Neural progenitor cell (in vitro differentiated cells): ENCODE results near the gene COL11A2. TPM values are rescaled to one million over a fixed set of nuclear protein-coding genes. Genes with fewer than 3 reads are reported as not detected.
A peak's percentile ranks its signal among the peaks of the same experiment; 100 is the strongest.

ENCODE experiments used
- DNase-seq: peaks from one replicate; pipeline ENCODE4 v3.0.0-alpha.2; 2016; ENCODE audit warnings: low spot score
- H2AFZ ChIP-seq: fragments of 200-600 bp; sonication (generic); replicated peaks from 2 replicates; pipeline ENCODE4 v1.6.1; 2016; ENCODE audit warnings: antibody characterized with exemption
- H3F3A ChIP-seq: fragments of 200-600 bp; sonication (generic); 2 replicates; pipeline ENCODE4 v1.6.1; 2016; ENCODE audit warnings: antibody characterized with exemption, low read depth
- H3K27ac ChIP-seq: fragments of 200-600 bp; sonication (generic); 2 replicates; pipeline ENCODE4 v1.5.1; 2016; ENCODE audit warnings: mild to moderate bottlenecking
- H3K27me3 ChIP-seq: fragments of 200-600 bp; sonication (generic); 2 replicates; pipeline ENCODE4 v1.6.1; 2016; ENCODE audit warnings: mild to moderate bottlenecking, moderate library complexity
- H3K36me3 ChIP-seq: fragments of 200-600 bp; sonication (generic); 2 replicates; pipeline ENCODE4 v1.5.1; 2016
- H3K4me1 ChIP-seq: fragments of 200-600 bp; sonication (generic); 2 replicates; pipeline ENCODE4 v1.6.1; 2016; ENCODE audit warnings: mixed run types
- H3K4me2 ChIP-seq: fragments of 200-600 bp; sonication (generic); 2 replicates; pipeline ENCODE4 v1.6.1; 2016
- H3K4me3 ChIP-seq: fragments of 200-600 bp; sonication (generic); 2 replicates; pipeline ENCODE4 v1.5.1; 2016
- H3K79me2 ChIP-seq: fragments of 200-600 bp; sonication (generic); 2 replicates; pipeline ENCODE4 v1.6.1; 2016; ENCODE audit warnings: low read depth
- H3K9ac ChIP-seq: fragments of 200-600 bp; sonication (generic); 2 replicates; pipeline ENCODE4 v1.6.1; 2016
- H3K9me3 ChIP-seq: fragments of 200-600 bp; sonication (generic); 2 replicates; pipeline ENCODE4 v1.5.1; 2016; ENCODE audit warnings: low read depth
- H4K20me1 ChIP-seq: fragments of 200-600 bp; sonication (generic); 2 replicates; pipeline ENCODE4 v1.6.1; 2016; ENCODE audit warnings: low read depth
- H3K27ac Mint-ChIP-seq: 3 replicates; pipeline ENCODE4 v1.8.0; 2021; ENCODE audit warnings: mixed read lengths
- H3K27me3 Mint-ChIP-seq: 2 replicates; pipeline ENCODE4 v1.8.0; 2022; ENCODE audit warnings: low read depth, mild to moderate bottlenecking, inconsistent platforms, moderate library complexity, mixed read lengths; ENCODE audit not compliant: insufficient read depth
- H3K36me3 Mint-ChIP-seq: 3 replicates; pipeline ENCODE4 v1.8.0; 2021; ENCODE audit warnings: mixed read lengths
- H3K4me1 Mint-ChIP-seq: 3 replicates; pipeline ENCODE4 v1.8.0; 2021; ENCODE audit warnings: mixed read lengths
- H3K4me3 Mint-ChIP-seq: 3 replicates; pipeline ENCODE4 v1.8.0; 2021; ENCODE audit warnings: mild to moderate bottlenecking, moderate library complexity, mixed read lengths
- H3K9me3 Mint-ChIP-seq: 3 replicates; pipeline ENCODE4 v1.8.0; 2020; ENCODE audit warnings: mixed read lengths
- EZH2 ChIP-seq: fragments of 200-600 bp; sonication (generic); IDR thresholded peaks from 2 replicates; pipeline ENCODE4 v1.6.1; 2017; ENCODE audit warnings: antibody characterized with exemption, mild to moderate bottlenecking, moderate library complexity
- EZH2phosphoT487 ChIP-seq: fragments of 200-600 bp; sonication (generic); IDR thresholded peaks from 2 replicates; pipeline ENCODE4 v1.6.1; 2017; ENCODE audit warnings: antibody characterized with exemption
- total RNA-seq: library from RNA; depleted of rRNA; stranded (reverse); fragments of >200 nt; gene quantifications from 2 replicates; pipeline ENCODE4 v1.2.3, GENCODE V29; 2015; ENCODE audit warnings: low replicate concordance
- TF ChIP-seq, protein P1 (sequence below): fragments of 200-600 bp; sonication (generic); IDR thresholded peaks from 2 replicates; pipeline ENCODE4 v1.5.1; 2017; ENCODE audit warnings: antibody characterized with exemption, mild to moderate bottlenecking

COL11A2 gene
- total RNA-seq, 1 donor from 2014 or later, result 0.49 TPM

DNA sequence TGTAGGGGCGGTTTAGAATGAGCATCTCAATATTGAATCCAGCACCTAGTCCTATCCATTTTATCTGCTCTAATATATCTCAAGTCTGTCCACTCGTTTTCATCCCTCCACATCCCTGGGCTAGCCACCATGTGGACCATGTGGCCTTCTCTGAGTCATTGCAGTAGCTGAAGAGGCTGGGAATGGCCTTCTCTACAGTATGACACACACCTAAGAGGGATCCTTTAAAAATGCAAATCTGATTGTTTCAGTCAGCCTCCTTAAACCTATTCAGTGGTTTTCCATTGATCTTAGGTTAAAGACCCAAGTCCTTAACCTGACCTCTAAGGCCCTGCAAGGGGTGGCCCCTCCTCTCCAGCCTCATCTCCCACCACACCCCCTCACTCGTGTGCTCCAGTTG is 25.4 kb upstream of the COL11A2 start:
- Histone ChIP-seq H2AFZ (no peak overlapping the region), H3K27ac (no peak overlapping the region), H3K9ac (no peak overlapping the region), H3K4me1 (peaks cover 8% of the 10 kb centered on the region), H3K4me2 (no peak overlapping the region), H3F3A (peaks cover 14% of the 10 kb centered on the region), H3K27me3 (peaks cover 100% of the 10 kb centered on the region), H3K36me3 (no peaks in the 10 kb centered on the region), H4K20me1 (peaks cover 2% of the 10 kb centered on the region), H3K4me3 (no peak overlapping the region), H3K79me2 (no peaks in the 10 kb centered on the region), H3K9me3 (no peaks in the 10 kb centered on the region)
- Mint-ChIP-seq H3K4me1 (peaks cover 31% of the 10 kb centered on the region), H3K27me3 (peaks cover 11% of the 10 kb centered on the region), H3K36me3 (no peaks in the 10 kb centered on the region), H3K9me3 (peaks cover under 1% of the 10 kb centered on the region), H3K27ac (peak overlapping the region; percentile 59), H3K4me3 (no peak overlapping the region)
- TF ChIP-seq EZH2 (no peak), EZH2phosphoT487 (no peak)
- TF ChIP-seq, protein P1, sequence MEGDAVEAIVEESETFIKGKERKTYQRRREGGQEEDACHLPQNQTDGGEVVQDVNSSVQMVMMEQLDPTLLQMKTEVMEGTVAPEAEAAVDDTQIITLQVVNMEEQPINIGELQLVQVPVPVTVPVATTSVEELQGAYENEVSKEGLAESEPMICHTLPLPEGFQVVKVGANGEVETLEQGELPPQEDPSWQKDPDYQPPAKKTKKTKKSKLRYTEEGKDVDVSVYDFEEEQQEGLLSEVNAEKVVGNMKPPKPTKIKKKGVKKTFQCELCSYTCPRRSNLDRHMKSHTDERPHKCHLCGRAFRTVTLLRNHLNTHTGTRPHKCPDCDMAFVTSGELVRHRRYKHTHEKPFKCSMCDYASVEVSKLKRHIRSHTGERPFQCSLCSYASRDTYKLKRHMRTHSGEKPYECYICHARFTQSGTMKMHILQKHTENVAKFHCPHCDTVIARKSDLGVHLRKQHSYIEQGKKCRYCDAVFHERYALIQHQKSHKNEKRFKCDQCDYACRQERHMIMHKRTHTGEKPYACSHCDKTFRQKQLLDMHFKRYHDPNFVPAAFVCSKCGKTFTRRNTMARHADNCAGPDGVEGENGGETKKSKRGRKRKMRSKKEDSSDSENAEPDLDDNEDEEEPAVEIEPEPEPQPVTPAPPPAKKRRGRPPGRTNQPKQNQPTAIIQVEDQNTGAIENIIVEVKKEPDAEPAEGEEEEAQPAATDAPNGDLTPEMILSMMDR, result no peak
- DNase-seq, result no peak

DNA sequence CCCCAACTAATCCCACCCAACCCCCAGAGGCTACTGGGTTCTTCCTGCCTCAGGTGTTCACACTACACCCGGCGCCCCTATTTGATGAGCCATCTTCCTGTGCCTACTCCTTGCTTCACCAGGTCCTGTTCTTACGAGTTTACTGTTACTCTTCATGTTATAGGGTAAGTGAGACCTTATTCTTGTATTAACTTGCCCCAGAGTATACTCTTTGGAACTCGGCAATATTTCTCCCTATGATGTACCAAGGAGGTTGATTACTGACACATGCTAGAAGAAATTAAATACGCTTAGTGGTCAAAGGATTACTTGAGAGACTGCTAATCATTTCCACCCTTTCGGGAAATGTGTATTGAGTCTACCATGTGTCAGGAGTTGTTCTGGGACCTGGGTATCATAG is 25.0 kb upstream of the COL11A2 start:
- Histone ChIP-seq H3K4me2 (no peak overlapping the region), H3K36me3 (no peaks in the 10 kb centered on the region), H3F3A (peaks cover 18% of the 10 kb centered on the region), H2AFZ (no peak overlapping the region), H3K79me2 (no peaks in the 10 kb centered on the region), H3K27ac (no peak overlapping the region), H3K4me3 (no peak overlapping the region), H4K20me1 (peaks cover 6% of the 10 kb centered on the region), H3K9ac (no peak overlapping the region), H3K4me1 (peaks cover 12% of the 10 kb centered on the region), H3K9me3 (no peaks in the 10 kb centered on the region), H3K27me3 (peaks cover 100% of the 10 kb centered on the region)
- Mint-ChIP-seq H3K4me3 (no peak overlapping the region), H3K9me3 (no peaks in the 10 kb centered on the region), H3K27me3 (peaks cover 11% of the 10 kb centered on the region), H3K27ac (peak overlapping the region; percentile 59), H3K4me1 (peaks cover 36% of the 10 kb centered on the region), H3K36me3 (no peaks in the 10 kb centered on the region)
- TF ChIP-seq EZH2phosphoT487 (no peak), EZH2 (no peak)
- TF ChIP-seq, protein P1, result no peak
- DNase-seq, result no peak

DNA sequence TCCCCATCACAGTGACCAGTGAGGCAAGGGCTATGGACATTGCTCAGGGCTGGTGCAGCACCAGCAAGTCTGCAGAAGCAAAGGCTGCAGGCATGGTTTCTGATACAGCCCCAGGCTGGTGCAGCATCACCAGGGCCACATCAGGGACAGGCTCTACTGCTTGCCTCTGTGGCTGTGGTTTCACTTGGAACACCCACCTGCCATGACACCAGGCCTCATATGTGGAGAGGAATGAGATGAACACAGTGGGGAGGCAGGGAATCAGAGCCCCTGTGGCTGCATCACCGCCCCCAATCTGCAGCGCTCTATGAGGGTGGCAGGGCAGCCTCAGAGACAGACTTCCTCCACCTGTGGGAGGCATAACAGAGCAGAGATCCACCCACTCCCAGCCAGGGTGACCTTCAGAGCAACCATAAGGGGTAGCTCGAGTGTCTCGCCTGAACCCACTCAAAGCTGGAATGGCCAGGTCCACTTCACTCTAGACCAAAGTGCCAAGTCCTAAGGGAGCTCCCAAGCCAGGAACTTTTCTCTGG is 23.9 kb upstream of the COL11A2 start:
- Mint-ChIP-seq H3K36me3 (no peaks in the 10 kb centered on the region), H3K27ac (no peak overlapping the region), H3K4me1 (peaks cover 40% of the 10 kb centered on the region), H3K4me3 (no peak overlapping the region), H3K27me3 (peaks cover 11% of the 10 kb centered on the region), H3K9me3 (no peaks in the 10 kb centered on the region)
- Histone ChIP-seq H3K4me1 (peaks cover 12% of the 10 kb centered on the region), H3F3A (peaks cover 22% of the 10 kb centered on the region), H3K27ac (no peak overlapping the region), H3K27me3 (peaks cover 100% of the 10 kb centered on the region), H3K36me3 (no peaks in the 10 kb centered on the region), H3K4me2 (no peak overlapping the region), H2AFZ (no peak overlapping the region), H3K9me3 (no peaks in the 10 kb centered on the region), H3K9ac (no peak overlapping the region), H3K4me3 (no peak overlapping the region), H3K79me2 (no peaks in the 10 kb centered on the region), H4K20me1 (peaks cover 16% of the 10 kb centered on the region)
- TF ChIP-seq EZH2phosphoT487, result no peak
- DNase-seq, result no peak

DNA sequence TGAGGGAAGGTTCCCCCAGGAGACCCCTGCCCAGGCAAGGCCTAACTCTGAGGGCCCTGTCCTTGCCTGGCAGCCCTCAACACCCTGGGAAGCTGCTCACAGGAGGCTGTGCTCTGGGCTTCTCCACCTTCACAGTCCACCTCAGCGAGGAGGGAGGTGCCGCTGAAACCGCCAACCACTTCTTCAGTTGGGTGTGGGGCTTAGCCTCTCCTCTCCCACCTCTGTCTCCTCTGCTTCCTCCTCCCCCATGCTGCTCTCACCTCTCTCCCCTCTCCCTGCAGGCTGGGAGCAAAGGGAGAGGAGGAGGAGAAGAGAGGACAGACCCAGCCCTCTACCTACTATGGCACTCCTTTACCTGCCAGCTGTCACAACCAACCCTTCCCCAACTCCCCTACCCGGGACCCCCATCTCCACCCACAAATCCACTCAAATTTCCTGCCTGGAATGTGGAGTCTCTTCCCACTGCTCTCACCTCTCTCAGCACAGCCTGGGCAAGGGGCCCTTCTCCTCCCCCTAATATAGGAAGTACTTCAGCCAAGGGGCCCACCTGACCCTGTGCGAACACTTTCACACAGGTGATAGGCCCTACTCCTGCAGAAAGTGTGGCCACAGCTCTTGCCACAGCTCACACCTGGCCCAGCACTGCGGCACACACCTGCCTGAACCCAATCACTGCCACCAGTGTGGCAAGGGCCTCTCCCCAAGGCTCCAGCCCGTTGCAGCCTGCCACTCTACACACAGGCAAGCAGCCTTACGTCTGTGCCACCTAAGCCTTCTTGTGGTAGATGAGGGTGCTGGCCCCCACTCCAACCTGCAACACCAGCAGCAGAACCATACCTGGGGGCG is 23.2 kb upstream of the COL11A2 start:
- no peak overlapping the region for H3K27ac ChIP-seq
- H3K79me2 ChIP-seq, result no peaks in the 10 kb centered on the region
- no peaks in the 10 kb centered on the region for H3K9me3 Mint-ChIP-seq
- H3K27me3 Mint-ChIP-seq, result peaks cover 13% of the 10 kb centered on the region
- no peak overlapping the region for H2AFZ ChIP-seq
- no peak overlapping the region for H3K4me3 ChIP-seq
- H3K36me3 Mint-ChIP-seq, result peaks cover 2% of the 10 kb centered on the region
- no peak overlapping the region for H3K4me2 ChIP-seq
- H3F3A ChIP-seq, result peaks cover 22% of the 10 kb centered on the region
- no peak for TF ChIP-seq EZH2phosphoT487
- TF ChIP-seq, protein P1, result no peak
- TF ChIP-seq EZH2, result no peak
- H3K27me3 ChIP-seq, result peaks cover 96% of the 10 kb centered on the region
- no peak overlapping the region for H3K9ac ChIP-seq
- H3K4me3 Mint-ChIP-seq, result no peak overlapping the region
- peak overlapping the region; percentile 89 for H3K27ac Mint-ChIP-seq
- peaks cover 12% of the 10 kb centered on the region for H3K4me1 ChIP-seq
- H3K4me1 Mint-ChIP-seq, result peaks cover 46% of the 10 kb centered on the region
- no peak for DNase-seq
- H3K9me3 ChIP-seq, result no peaks in the 10 kb centered on the region
- H4K20me1 ChIP-seq, result peaks cover 23% of the 10 kb centered on the region
- H3K36me3 ChIP-seq, result no peaks in the 10 kb centered on the region
